ENCODE data around the gene SORCS2.

The SORCS2 gene

GRCh38 chr4:7657545-7658297 lies 465.4 kb downstream of the SORCS2 start:
- in situ Hi-C loops (cut with HindIII; ENCODE audit: low pct_ligation_motif_present, low pct_unique_long_range_greater_than_20kb, low sequenced_read_pairs): no loop called here
- DNase-seq: no peak

GRCh38 chr4:7658341-7659204 lies 466.2 kb downstream of the SORCS2 start:
- in situ Hi-C loops (cut with HindIII; ENCODE audit: low pct_ligation_motif_present, low pct_unique_long_range_greater_than_20kb, low sequenced_read_pairs): no loop called here
- no peak for DNase-seq

GRCh38 chr4:7659429-7660175 lies 467.3 kb downstream of the SORCS2 start:
- in situ Hi-C loops (cut with HindIII; ENCODE audit: low pct_ligation_motif_present, low pct_unique_long_range_greater_than_20kb, low sequenced_read_pairs): no loop called here
- DNase-seq: no peak

- in situ Hi-C loops (cut with HindIII; ENCODE audit: low pct_ligation_motif_present, low pct_unique_long_range_greater_than_20kb, low sequenced_read_pairs): no loop called here
- no peak for DNase-seq
Observed at GRCh38 chr4:7660176-7661039, 468.1 kb downstream of the SORCS2 start.

- in situ Hi-C loops (cut with HindIII; ENCODE audit: low pct_ligation_motif_present, low pct_unique_long_range_greater_than_20kb, low sequenced_read_pairs): no loop called here
- DNase-seq: no peak
Observed at GRCh38 chr4:7661066-7661748, 468.9 kb downstream of the SORCS2 start.

- in situ Hi-C loops (cut with HindIII; ENCODE audit: low pct_ligation_motif_present, low pct_unique_long_range_greater_than_20kb, low sequenced_read_pairs): no loop called here
- DNase-seq: no peak
Observed at GRCh38 chr4:7661846-7662506, 469.6 kb downstream of the SORCS2 start.

GRCh38 chr4:7662507-7662846 lies 470.1 kb downstream of the SORCS2 start:
- in situ Hi-C loops (cut with HindIII; ENCODE audit: low pct_ligation_motif_present, low pct_unique_long_range_greater_than_20kb, low sequenced_read_pairs): no loop called here
- no peak for DNase-seq

GRCh38 chr4:7663075-7663541 lies 470.8 kb downstream of the SORCS2 start:
- in situ Hi-C loops (cut with HindIII; ENCODE audit: low pct_ligation_motif_present, low pct_unique_long_range_greater_than_20kb, low sequenced_read_pairs): no loop called here

GRCh38 chr4:7664106-7664505 lies 471.8 kb downstream of the SORCS2 start:
- no peak for DNase-seq
- in situ Hi-C loops (cut with HindIII; ENCODE audit: low pct_ligation_motif_present, low pct_unique_long_range_greater_than_20kb, low sequenced_read_pairs): no loop called here

More at GRCh38 chr4:7663075-7663541, 470.8 kb downstream of the SORCS2 start:
- no peak for DNase-seq

- in situ Hi-C loops (cut with HindIII; ENCODE audit: low pct_ligation_motif_present, low pct_unique_long_range_greater_than_20kb, low sequenced_read_pairs): no loop called here
Observed at GRCh38 chr4:7665321-7665720, 473.0 kb downstream of the SORCS2 start.

GRCh38 chr4:7666011-7666410 lies 473.7 kb downstream of the SORCS2 start:
- no peak for DNase-seq
- in situ Hi-C loops (cut with HindIII; ENCODE audit: low pct_ligation_motif_present, low pct_unique_long_range_greater_than_20kb, low sequenced_read_pairs): no loop called here

More at GRCh38 chr4:7665321-7665720, 473.0 kb downstream of the SORCS2 start:
- no peak for DNase-seq

GRCh38 chr4:7666744-7667143 lies 474.4 kb downstream of the SORCS2 start:
- DNase-seq: no peak
- in situ Hi-C loops (cut with HindIII; ENCODE audit: low pct_ligation_motif_present, low pct_unique_long_range_greater_than_20kb, low sequenced_read_pairs): no loop called here

- in situ Hi-C loops (cut with HindIII; ENCODE audit: low pct_ligation_motif_present, low pct_unique_long_range_greater_than_20kb, low sequenced_read_pairs): no loop called here
- no peak for DNase-seq
Observed at GRCh38 chr4:7668271-7668670, 475.9 kb downstream of the SORCS2 start.

- in situ Hi-C loops (cut with HindIII; ENCODE audit: low pct_ligation_motif_present, low pct_unique_long_range_greater_than_20kb, low sequenced_read_pairs): no loop called here
- DNase-seq: no peak
Observed at GRCh38 chr4:7668826-7669225, 476.5 kb downstream of the SORCS2 start.

- in situ Hi-C loops (cut with HindIII; ENCODE audit: low pct_ligation_motif_present, low pct_unique_long_range_greater_than_20kb, low sequenced_read_pairs): no loop called here
Observed at GRCh38 chr4:7672601-7673000, 480.3 kb downstream of the SORCS2 start.

GRCh38 chr4:7673121-7673520 lies 480.8 kb downstream of the SORCS2 start:
- DNase-seq: no peak
- in situ Hi-C loops (cut with HindIII; ENCODE audit: low pct_ligation_motif_present, low pct_unique_long_range_greater_than_20kb, low sequenced_read_pairs): no loop called here

More at GRCh38 chr4:7672601-7673000, 480.3 kb downstream of the SORCS2 start:
- no peak for DNase-seq

GRCh38 chr4:7674706-7675105 lies 482.4 kb downstream of the SORCS2 start:
- in situ Hi-C loops (cut with HindIII; ENCODE audit: low pct_ligation_motif_present, low pct_unique_long_range_greater_than_20kb, low sequenced_read_pairs): no loop called here
- DNase-seq: no peak

Measured in ACHN (cell line).